ENCODE results near the gene VEZF1.

VEZF1 gene

DNA sequence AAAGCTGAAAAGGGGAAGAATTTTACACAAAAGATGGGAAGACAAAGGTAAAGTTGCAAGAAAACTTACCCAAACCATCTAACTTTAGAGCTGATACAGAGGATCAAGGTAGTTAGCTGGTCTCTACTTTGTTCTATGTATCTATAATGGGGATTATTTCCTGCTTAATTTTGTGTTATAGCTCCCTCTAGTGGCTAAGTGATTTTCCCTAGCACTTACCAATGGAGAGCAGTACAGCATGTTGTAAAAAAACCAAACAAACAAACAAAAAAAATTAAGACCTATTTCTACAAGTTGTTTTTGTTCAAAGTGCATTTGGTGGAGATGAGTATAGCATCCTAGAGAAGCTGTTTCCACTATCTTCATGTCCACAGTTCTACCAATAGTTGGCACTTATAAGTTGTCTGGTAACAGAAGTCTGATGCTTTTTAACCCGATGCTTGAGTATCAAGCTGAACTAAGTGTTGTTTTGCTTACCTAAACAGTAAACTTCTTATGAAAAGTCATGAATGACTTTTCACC lies 11.5 kb upstream of the VEZF1 start:
- in situ Hi-C loops (cut with MboI; ENCODE audit: low sequenced_read_pairs), result loop anchor here (25.0 kb wide), 1 partner anchor 137 kb away; the partner anchor contains the start of gene MRPS23

GRCh38 chr17:57999010-57999495 lies 11.0 kb upstream of the VEZF1 start:
- in situ Hi-C loops (cut with MboI; ENCODE audit: low sequenced_read_pairs), result loop anchor here (25.0 kb wide), 1 partner anchor 137 kb away; the partner anchor contains the start of gene MRPS23

GRCh38 chr17:57997085-57997809 lies 9.2 kb upstream of the VEZF1 start:
- in situ Hi-C loops (cut with MboI; ENCODE audit: low sequenced_read_pairs), result loop anchor here (25.0 kb wide), 1 partner anchor 135 kb away; the partner anchor contains the start of gene MRPS23

GRCh38 chr17:57995076-57995956 lies 7.3 kb upstream of the VEZF1 start:
- in situ Hi-C loops (cut with MboI; ENCODE audit: low sequenced_read_pairs), result loop anchor here (25.0 kb wide), 1 partner anchor 133 kb away; the partner anchor contains the start of gene MRPS23

GRCh38 chr17:57994436-57994835 lies 6.4 kb upstream of the VEZF1 start:
- in situ Hi-C loops (cut with MboI; ENCODE audit: low sequenced_read_pairs), result loop anchor here (25.0 kb wide), 1 partner anchor 132 kb away; the partner anchor contains the start of gene MRPS23

- in situ Hi-C loops (cut with MboI; ENCODE audit: low sequenced_read_pairs), result loop anchor here (25.0 kb wide), 1 partner anchor 131 kb away; the partner anchor contains the start of gene MRPS23
These were observed 5.7 kb upstream of the VEZF1 start for GRCh38 chr17:57993471-57994365.

- in situ Hi-C loops (cut with MboI; ENCODE audit: low sequenced_read_pairs), result loop anchor here (25.0 kb wide), 1 partner anchor 129 kb away; the partner anchor contains the start of gene MRPS23
These were observed 3.5 kb upstream of the VEZF1 start for GRCh38 chr17:57991537-57991936.

- in situ Hi-C loops (cut with MboI; ENCODE audit: low sequenced_read_pairs), result loop anchor here (25.0 kb wide), 1 partner anchor 128 kb away; the partner anchor contains the start of gene MRPS23
These were observed 2.0 kb upstream of the VEZF1 start for GRCh38 chr17:57990037-57990436.

DNA sequence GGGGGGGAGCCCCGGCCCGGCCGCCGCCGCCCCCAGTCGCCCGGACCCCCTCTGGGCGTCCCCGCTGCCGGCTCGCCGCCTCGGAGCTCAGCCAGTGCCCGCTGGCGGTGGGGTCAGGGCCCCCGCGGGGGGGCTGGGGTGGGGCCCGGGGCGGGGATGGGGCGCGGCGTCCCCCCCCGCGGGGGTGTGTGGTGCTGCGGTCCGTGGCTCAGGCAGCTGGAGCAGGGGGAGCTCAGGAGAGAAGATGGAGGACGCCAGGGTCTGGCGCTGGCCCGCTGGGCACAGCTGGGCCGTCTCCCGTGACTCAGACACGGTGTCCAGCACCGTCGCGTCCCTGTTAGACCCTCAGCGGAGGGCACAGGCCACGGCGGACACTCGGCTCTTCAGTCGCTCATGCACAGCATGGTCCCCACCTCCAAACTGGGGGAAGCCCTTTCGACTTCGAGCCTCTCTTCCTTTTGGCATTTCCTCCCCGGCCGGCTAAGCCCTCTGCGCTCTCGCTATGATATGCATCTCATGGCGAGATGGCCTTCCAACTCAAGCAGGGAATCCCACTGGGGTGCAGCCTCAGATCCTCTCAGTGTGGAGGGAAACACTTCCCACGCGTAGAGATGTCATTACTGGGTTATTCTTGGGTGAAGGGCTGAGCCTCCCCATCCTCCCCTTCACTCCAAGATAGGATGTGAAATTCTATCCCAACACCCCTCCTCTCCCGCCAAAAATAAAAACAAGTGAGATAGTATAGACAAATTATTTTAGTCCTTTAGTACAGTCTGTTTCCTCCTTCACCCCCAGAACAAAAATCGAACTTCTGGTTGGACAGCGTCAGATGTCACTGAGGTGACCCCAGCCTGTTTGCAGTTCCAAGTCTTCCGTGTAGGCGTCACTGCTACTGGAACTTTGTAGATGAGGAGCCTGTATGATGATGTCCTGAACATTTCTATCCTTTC lies 522 bp upstream of the VEZF1 start:
- in situ Hi-C loops (cut with MboI; ENCODE audit: low sequenced_read_pairs), result loop anchor here (25.0 kb wide), 1 partner anchor 126 kb away; the partner anchor contains the start of gene MRPS23

DNA sequence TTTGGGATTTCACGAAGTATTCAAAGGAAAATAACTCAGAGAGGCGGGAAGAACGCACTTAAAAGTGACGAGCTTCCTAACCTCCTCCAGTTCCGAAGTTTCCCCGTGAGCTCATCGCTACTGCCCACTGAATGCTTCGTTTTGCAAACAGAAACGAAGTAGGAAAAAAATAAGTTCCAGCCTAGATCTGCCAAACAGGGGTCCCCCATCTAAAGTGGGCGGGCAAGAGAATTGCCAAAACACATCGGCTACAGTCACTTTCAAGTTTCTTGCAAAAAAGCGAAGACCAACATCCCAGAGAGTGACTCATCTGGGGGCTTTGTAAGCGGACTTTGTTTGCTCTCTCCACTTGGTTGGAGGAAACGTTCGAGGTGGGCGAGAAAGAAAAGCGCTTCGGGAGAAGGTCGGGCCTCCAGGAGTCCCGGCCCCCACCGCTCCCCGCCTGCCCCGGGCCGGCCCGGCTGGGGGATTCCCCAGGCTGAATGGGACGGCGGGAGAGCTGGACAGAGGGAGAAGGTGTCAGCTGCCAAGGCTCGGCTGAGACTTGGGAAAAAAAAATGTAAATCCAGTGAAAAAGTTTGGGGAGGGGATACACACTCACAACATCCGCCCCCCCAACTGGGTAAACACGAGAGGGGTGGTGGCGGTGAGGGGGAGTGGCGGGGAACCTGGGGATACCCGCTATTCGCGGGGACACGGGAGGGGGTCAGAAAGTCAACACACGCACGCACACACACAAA lies 1.0 kb downstream of the VEZF1 start:
- in situ Hi-C loops (cut with MboI; ENCODE audit: low sequenced_read_pairs), result loop anchor here (25.0 kb wide), 1 partner anchor 125 kb away; the partner anchor contains the start of gene MRPS23

- in situ Hi-C loops (cut with MboI; ENCODE audit: low sequenced_read_pairs), result loop anchor here (25.0 kb wide), 1 partner anchor 123 kb away; the partner anchor contains the start of gene MRPS23
These were observed 2.4 kb downstream of the VEZF1 start for GRCh38 chr17:57985675-57985974.

GRCh38 chr17:57984936-57985674 lies 2.9 kb downstream of the VEZF1 start:
- in situ Hi-C loops (cut with MboI; ENCODE audit: low sequenced_read_pairs), result loop anchor here (25.0 kb wide), 1 partner anchor 123 kb away; the partner anchor contains the start of gene MRPS23

GRCh38 chr17:57984261-57984890 lies 3.7 kb downstream of the VEZF1 start:
- in situ Hi-C loops (cut with MboI; ENCODE audit: low sequenced_read_pairs), result loop anchor here (25.0 kb wide), 1 partner anchor 122 kb away; the partner anchor contains the start of gene MRPS23

- in situ Hi-C loops (cut with MboI; ENCODE audit: low sequenced_read_pairs), result loop anchor here (25.0 kb wide), 1 partner anchor 121 kb away; the partner anchor contains the start of gene MRPS23
These were observed 4.6 kb downstream of the VEZF1 start for GRCh38 chr17:57983446-57983845.

GRCh38 chr17:57982452-57983170 lies 5.4 kb downstream of the VEZF1 start:
- in situ Hi-C loops (cut with MboI; ENCODE audit: low sequenced_read_pairs), result loop anchor here (25.0 kb wide), 1 partner anchor 120 kb away; the partner anchor contains the start of gene MRPS23

DNA sequence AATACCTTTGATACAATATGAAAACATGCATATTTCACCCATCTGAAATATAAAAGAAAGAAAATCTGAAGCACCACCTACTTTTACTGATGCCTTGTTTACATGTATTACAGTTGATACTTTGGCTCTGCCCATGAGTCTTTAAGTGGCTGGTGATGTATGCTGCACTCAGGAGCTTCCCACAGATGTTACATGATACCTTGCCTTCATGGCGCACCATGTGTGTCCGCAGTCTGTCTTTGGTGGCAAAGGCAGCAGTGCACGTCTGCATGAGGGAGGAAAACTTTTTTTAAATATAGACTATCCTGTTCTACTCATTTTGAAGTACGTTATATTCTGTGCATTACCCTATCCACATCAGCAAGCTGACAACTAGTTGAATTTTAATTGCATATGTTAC lies 7.5 kb downstream of the VEZF1 start:
- in situ Hi-C loops (cut with MboI; ENCODE audit: low sequenced_read_pairs), result loop anchor here (25.0 kb wide), 1 partner anchor 118 kb away; the partner anchor contains the start of gene MRPS23

Data from hTERT RPE-1 (cell line).